T-cell (primary cell): ENCODE data around the gene MCF2L. TPM values are rescaled to one million over a fixed set of nuclear protein-coding genes. Genes with fewer than 3 reads are reported as not detected.

Experiments used
- ATAC-seq, 4 experiments: fragments of 200-7000 bp in 3 of 4; fragments of 150-1000 bp in 1 of 4; cut with Tn5 transposase; replicated peaks in 1 of 4; 1 replicate in 3 of 4; 2 replicates in 1 of 4; pipeline ENCODE4 v1.10.0; 2021; ENCODE audit warnings: moderate library complexity in 3 of 4, mild to moderate bottlenecking in 2 of 4, moderate number of reproducible peaks in 1 of 4
- CTCF ChIA-PET, 2 donors: fragments of 300-600 bp; sonication (Branson Sonifier 250); formaldehyde crosslinking; loops; one replicate each; lab custom pipeline; 2022; ENCODE audit warnings: antibody characterized with exemption in 2 of 2; lab: Charles Lee
- POLR2A ChIA-PET, 2 donors: fragments of 300-600 bp; sonication (Branson Sonifier 250); formaldehyde crosslinking; loops; one replicate each; lab custom pipeline; 2022; ENCODE audit warnings: antibody characterized with exemption in 2 of 2; lab: Charles Lee
- DNase-seq, 35 experiments: peaks; one replicate each; pipeline versions ENCODE4 v3.0.0 to v3.0.0-alpha.2; 2013 to 2023
- H3K27ac ChIP-seq: one replicate; pipeline ENCODE4 v1.5.1; 2013; ENCODE audit warnings: low read length
- H3K27me3 ChIP-seq, 2 experiments: replicated peaks in 1 of 2; 1 replicate in 1 of 2; 2 replicates in 1 of 2; pipeline versions ENCODE4 v1.6.1 to v1.7.0; 2013; ENCODE audit warnings: low read length in 1 of 2, mixed read lengths in 1 of 2; ENCODE audit not compliant: control insufficient read depth in 2 of 2, insufficient read depth in 2 of 2; ENCODE audit errors: extremely low read depth in 1 of 2
- H3K36me3 ChIP-seq, 2 donors: 1 replicate in 1 of 2; 2 replicates in 1 of 2; pipeline versions ENCODE4 v1.6.1 to v1.7.0; 2013; ENCODE audit warnings: low read length in 1 of 2; ENCODE audit not compliant: control insufficient read depth in 2 of 2, insufficient read depth in 1 of 2; ENCODE audit errors: extremely low read depth in 1 of 2
- H3K4me1 ChIP-seq, 2 experiments: 1 replicate in 1 of 2; 2 replicates in 1 of 2; pipeline versions ENCODE4 v1.6.1 to v1.7.0; 2013; ENCODE audit warnings: low read length in 2 of 2, mixed read lengths in 1 of 2; ENCODE audit not compliant: insufficient read depth in 2 of 2, control insufficient read depth in 1 of 2; ENCODE audit errors: extremely low read depth in 1 of 2
- H3K4me3 ChIP-seq, 2 donors: 1 replicate in 1 of 2; 2 replicates in 1 of 2; pipeline versions ENCODE4 v1.5.1 to v1.7.0; 2013; ENCODE audit warnings: mild to moderate bottlenecking in 2 of 2, low read length in 1 of 2, moderate library complexity in 1 of 2; ENCODE audit not compliant: control insufficient read depth in 1 of 2; ENCODE audit errors: extremely low read depth in 1 of 2
- H3K9me3 ChIP-seq: 2 replicates; pipeline ENCODE4 v1.7.0; 2013
- H3K27ac Mint-ChIP-seq, 2 donors: one replicate each; pipeline ENCODE4 v1.8.0; 2020 to 2021; ENCODE audit warnings: mild to moderate bottlenecking in 2 of 2, mixed read lengths in 2 of 2
- H3K27me3 Mint-ChIP-seq, 2 donors: one replicate each; pipeline ENCODE4 v1.8.0; 2021 to 2022; ENCODE audit warnings: mixed read lengths in 2 of 2
- H3K36me3 Mint-ChIP-seq: one replicate; pipeline ENCODE4 v1.8.0; 2021; ENCODE audit warnings: mixed read lengths
- H3K4me1 Mint-ChIP-seq, 3 donors: one replicate each; pipeline ENCODE4 v1.8.0; 2020 to 2022; ENCODE audit warnings: mixed read lengths in 3 of 3, mild to moderate bottlenecking in 1 of 3
- H3K4me3 Mint-ChIP-seq, 3 donors: one replicate each; pipeline ENCODE4 v1.8.0; 2020 to 2022; ENCODE audit warnings: mild to moderate bottlenecking in 3 of 3, mixed read lengths in 3 of 3, moderate library complexity in 3 of 3
- H3K9me3 Mint-ChIP-seq, 3 donors: one replicate each; pipeline ENCODE4 v1.8.0; 2020 to 2022; ENCODE audit warnings: mixed read lengths in 3 of 3
- WGBS: methylation state at CpG from one replicate; pipeline ENCODE4 v1.1.5; 2013; ENCODE audit warnings: missing lambda C conversion rate; ENCODE audit not compliant: insufficient coverage; 5-methylcytosine and 5-hydroxymethylcytosine counted together
- total RNA-seq, 35 experiments: library from RNA in 6 of 35; stranded (reverse) in 6 of 35; fragments of 120-200 nt in 1 of 35; gene quantifications; one replicate each; pipeline versions ENCODE4 v1.2.1 to v1.2.4 and lab custom pipeline; 2013 to 2026

MCF2L gene
- total RNA-seq, 5 donors from 2014 or later (not counting 1 experiment from before 2014, with no cell fraction given), result 18.2 to 30.0 (median 24.7) TPM

DNA sequence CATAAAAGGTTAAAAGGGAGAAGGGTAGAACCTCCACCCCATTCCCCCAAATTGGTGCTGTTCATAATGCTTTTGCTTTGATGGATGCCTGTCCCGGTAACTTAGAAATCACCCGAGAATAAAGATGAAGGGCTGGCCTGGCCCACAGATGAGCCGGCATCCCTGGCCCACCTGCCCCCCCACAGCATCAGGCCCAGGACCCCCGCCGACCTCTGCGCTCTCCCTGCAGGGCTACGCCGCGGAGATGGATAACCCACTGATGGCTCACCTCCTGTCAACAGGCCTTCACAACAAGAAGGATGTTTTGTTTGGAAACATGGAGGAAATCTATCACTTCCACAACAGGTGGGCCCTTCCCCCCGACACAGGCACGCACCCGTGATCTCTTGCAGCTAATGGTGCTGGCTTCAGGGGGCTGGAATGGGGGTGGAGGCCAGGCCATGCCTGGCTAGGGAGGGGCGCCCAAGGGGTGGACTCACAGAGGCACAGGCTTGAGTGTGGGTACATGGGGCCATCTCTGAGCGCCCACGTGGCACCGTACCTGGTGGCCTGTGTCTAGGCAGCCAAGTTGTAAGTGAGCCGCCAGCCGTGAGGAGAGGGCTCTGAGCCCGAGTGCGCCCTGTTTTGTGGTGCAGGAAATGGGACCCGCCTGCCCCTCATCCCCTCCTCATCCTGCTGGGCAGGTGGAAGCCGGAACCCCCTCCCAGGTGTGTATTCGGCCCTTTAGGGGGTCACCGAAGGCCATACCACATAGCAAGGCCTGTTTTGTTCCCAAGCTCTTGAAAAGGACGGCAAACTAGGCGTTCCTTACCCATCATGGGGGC lies 113.4 kb downstream of the MCF2L start:
- Mint-ChIP-seq H3K36me3 (peaks cover 9% of the 10 kb centered on the region), H3K27ac (no peak overlapping the region), H3K4me3 (no peak overlapping the region), H3K4me1 (no peaks in the 10 kb centered on the region), H3K27me3 (no peaks in the 10 kb centered on the region), H3K9me3 (no peaks in the 10 kb centered on the region)
- 88% methylated on average over 9 of the region's 26 CpGs for WGBS
- H3K4me3 ChIP-seq, result no peak overlapping the region
- DNase-seq (no peak), ATAC-seq (no peak)
- H3K9me3 ChIP-seq, result no peaks in the 10 kb centered on the region
- H3K27me3 ChIP-seq, result no peaks in the 10 kb centered on the region
- no peaks in the 10 kb centered on the region for H3K4me1 ChIP-seq
- ChIA-PET POLR2A (no interaction called here), CTCF (no interaction called here)
- H3K36me3 ChIP-seq, result no peaks in the 10 kb centered on the region
- no peak overlapping the region for H3K27ac ChIP-seq

DNA sequence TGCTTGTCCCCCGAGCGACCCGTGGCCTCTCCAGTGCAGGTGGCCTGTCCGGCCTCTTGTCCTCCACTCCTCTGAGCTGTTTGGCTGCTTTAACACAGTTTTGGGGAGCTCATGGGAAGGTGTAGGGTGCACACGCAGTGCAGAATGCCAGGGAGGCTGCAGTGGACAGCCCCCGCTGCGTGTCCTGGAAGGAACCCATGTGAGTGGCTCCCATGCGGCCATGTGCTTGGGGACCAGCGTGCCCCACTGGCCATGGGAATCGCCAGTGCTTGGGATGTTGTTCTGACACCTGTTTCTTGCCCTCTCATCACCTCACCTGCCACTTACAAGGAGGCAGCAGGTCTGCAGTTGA lies 114.0 kb downstream of the MCF2L start:
- no peak for ATAC-seq
- POLR2A ChIA-PET, result no interaction called here
- Histone ChIP-seq H3K9me3 (no peaks in the 10 kb centered on the region), H3K4me3 (no peak overlapping the region), H3K27ac (no peak overlapping the region), H3K36me3 (peaks cover 0 to 2% of the 10 kb centered on the region in 2 donors), H3K4me1 (no peaks in the 10 kb centered on the region), H3K27me3 (no peaks in the 10 kb centered on the region)
- CTCF ChIA-PET, result no interaction called here
- Mint-ChIP-seq H3K4me3 (no peak overlapping the region), H3K27me3 (no peaks in the 10 kb centered on the region), H3K4me1 (no peaks in the 10 kb centered on the region), H3K36me3 (peaks cover 5% of the 10 kb centered on the region), H3K27ac (no peak overlapping the region), H3K9me3 (no peaks in the 10 kb centered on the region)
- no peak for DNase-seq
- WGBS, result 75% methylated on average over 9 of the region's 10 CpGs

DNA sequence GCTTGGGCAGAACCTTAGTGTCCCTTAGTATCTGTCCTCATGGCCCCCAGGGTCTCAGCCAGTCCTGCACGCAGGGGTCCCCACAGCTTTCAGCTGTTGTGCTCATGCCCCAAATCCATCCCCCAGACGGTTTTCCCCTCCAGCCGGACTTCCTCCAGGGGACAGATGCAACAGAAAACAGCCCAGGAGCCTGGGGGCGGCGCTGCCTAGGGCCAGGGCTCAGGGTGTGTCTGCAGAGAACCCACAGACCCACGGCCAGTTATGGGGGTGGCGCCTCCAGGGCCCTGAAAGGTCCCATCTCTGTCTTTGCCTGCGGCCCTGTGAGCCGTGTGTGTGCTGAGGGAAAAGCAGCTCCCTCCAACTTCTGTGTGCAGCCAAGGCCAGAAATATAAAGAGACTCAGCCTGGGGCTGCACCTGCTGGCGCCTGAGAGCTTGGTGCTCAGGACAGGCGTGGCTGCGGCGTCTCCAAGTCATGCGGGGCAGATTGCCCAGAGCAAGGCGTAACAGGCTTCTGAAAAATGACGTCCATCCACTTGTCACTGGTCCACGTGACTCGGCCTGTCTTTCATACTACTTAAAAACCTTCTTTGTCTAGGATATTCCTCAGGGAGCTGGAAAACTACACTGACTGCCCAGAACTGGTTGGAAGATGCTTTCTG lies 114.5 kb downstream of the MCF2L start:
- 89% methylated on average over 10 of the region's 18 CpGs for WGBS
- H3K27me3 ChIP-seq, result no peaks in the 10 kb centered on the region
- H3K27ac ChIP-seq, result no peak overlapping the region
- peaks cover 4% of the 10 kb centered on the region for H3K36me3 Mint-ChIP-seq
- ChIA-PET POLR2A (no interaction called here), CTCF (no interaction called here)
- no peaks in the 10 kb centered on the region for H3K4me1 ChIP-seq
- no peaks in the 10 kb centered on the region for H3K4me1 Mint-ChIP-seq
- ATAC-seq (no peak), DNase-seq (no peak)
- H3K4me3 ChIP-seq, result no peak overlapping the region
- no peaks in the 10 kb centered on the region for H3K9me3 Mint-ChIP-seq
- H3K9me3 ChIP-seq, result no peaks in the 10 kb centered on the region
- no peak overlapping the region for H3K4me3 Mint-ChIP-seq
- peaks cover 1 to 3% of the 10 kb centered on the region in 2 donors for H3K36me3 ChIP-seq
- H3K27me3 Mint-ChIP-seq, result no peaks in the 10 kb centered on the region
- H3K27ac Mint-ChIP-seq, result no peak overlapping the region

DNA sequence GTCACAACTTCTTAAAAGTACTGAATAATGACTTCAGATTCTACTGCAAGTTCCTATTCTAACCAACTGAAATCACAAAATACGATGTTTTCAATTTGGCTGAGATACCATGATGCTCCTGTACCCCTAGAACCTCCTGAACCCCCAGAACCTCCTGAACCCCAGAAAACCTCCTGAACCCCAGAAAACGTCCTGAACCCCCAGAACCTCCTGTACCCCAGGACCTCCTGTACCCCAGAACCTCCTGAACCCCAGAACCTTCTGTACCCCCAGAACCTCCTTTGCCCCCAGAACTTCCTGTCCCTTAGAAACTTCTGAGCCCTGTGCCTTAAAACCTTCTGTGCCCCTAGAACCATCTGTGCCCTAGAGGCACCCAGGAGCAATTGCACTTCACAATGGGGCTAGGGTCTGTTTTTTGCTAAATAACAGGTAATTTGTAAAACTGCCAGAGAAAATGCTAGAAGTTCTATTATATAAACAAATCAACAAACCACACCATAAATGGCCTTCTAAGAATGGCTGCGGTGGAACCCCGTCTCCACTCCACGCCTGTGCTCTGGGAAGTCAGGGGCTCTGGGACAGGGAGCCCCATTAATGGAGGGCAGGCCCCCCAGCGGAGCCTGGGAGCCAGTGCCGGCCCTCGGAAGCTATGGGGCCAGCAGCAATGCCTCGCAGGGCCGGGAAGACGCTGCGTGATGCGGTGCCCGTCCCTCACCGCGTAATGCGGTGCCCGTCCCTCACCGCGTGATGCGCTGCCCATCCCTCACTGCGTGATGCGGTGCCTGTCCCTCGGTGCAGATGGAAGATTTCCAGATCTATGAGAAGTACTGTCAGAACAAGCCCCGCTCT lies 115.3 kb downstream of the MCF2L start:
- H3K4me1 Mint-ChIP-seq, result no peaks in the 10 kb centered on the region
- Histone ChIP-seq H3K27me3 (no peaks in the 10 kb centered on the region), H3K4me1 (no peaks in the 10 kb centered on the region), H3K36me3 (peaks cover 2 to 3% of the 10 kb centered on the region in 2 donors), H3K9me3 (no peaks in the 10 kb centered on the region), H3K4me3 (no peak overlapping the region), H3K27ac (no peak overlapping the region)
- ATAC-seq, result no peak
- no peak for DNase-seq
- H3K27ac Mint-ChIP-seq, result no peak overlapping the region
- H3K9me3 Mint-ChIP-seq, result no peaks in the 10 kb centered on the region
- H3K4me3 Mint-ChIP-seq, result no peak overlapping the region
- H3K27me3 Mint-ChIP-seq, result no peaks in the 10 kb centered on the region
- 94% methylated on average over 24 of the region's 25 CpGs for WGBS
- CTCF ChIA-PET, result no interaction called here
- peaks cover 6% of the 10 kb centered on the region for H3K36me3 Mint-ChIP-seq
- POLR2A ChIA-PET, result no interaction called here

DNA sequence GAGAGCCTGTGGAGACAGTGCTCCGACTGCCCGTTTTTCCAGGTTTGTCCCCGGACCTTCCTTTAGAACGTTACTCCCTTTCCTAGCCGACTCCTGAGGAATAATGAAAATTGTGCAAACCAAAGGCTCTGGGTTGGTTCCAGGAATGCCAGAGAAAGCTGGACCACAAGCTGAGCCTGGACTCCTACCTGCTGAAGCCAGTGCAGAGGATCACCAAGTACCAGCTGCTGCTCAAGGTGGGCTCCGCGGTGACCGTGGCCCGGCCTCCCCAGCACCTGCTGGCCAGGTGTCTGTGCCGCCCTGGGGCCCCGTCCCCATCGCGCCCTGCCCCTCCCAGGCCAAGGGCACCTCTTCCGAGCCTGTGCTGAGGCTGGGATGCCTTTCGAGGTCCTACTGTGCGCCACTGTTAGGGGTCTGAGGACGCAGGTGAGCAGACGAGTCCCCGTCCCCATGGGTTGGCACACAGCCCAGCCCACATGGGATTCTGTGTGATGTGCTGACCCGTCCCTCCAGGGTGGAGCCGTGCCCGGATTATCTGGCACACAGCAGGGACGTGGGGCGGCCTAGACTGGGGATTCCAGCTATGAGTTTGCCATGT lies 116.0 kb downstream of the MCF2L start:
- POLR2A ChIA-PET, result no interaction called here
- no peak for DNase-seq
- WGBS, result 90% methylated on average over 24 of the region's 24 CpGs
- H3K4me3 Mint-ChIP-seq, result no peak overlapping the region
- H3K36me3 ChIP-seq, result peaks cover 2 to 3% of the 10 kb centered on the region in 2 donors
- no peaks in the 10 kb centered on the region for H3K4me1 ChIP-seq
- no peak for ATAC-seq
- H3K36me3 Mint-ChIP-seq, result peaks cover 6% of the 10 kb centered on the region
- no peaks in the 10 kb centered on the region for H3K27me3 Mint-ChIP-seq
- no peaks in the 10 kb centered on the region for H3K9me3 Mint-ChIP-seq
- H3K27ac ChIP-seq, result no peak overlapping the region
- no peaks in the 10 kb centered on the region for H3K4me1 Mint-ChIP-seq
- no peaks in the 10 kb centered on the region for H3K9me3 ChIP-seq
- no peaks in the 10 kb centered on the region for H3K27me3 ChIP-seq
- no peak overlapping the region for H3K4me3 ChIP-seq
- CTCF ChIA-PET, result no interaction called here
- no peak overlapping the region for H3K27ac Mint-ChIP-seq
